GM12872 (cell line): ENCODE results near the gene PAM16.

ENCODE experiments used
- CTCF ChIP-seq: IDR thresholded peaks from 3 replicates; pipeline ENCODE4 v1.5.1; 2011; ENCODE audit warnings: low read depth, mild to moderate bottlenecking, low read length, moderate library complexity; ENCODE audit not compliant: insufficient read depth

PAM16 gene

GRCh38 chr16:4371357-4372000 is 20.4 kb upstream of the PAM16 start, which contains the start of gene VASN:
Gene VASN (plus strand): TSS chr16:4371848. CDS start chr16:4380878, 9,030 bp downstream.
- TF ChIP-seq CTCF, result no peak

GRCh38 chr16:4370570-4371356 is 19.6 kb upstream of the PAM16 start:
- TF ChIP-seq CTCF, result no peak

- no peak for TF ChIP-seq CTCF
Observed at GRCh38 chr16:4370151-4370550, 19.0 kb upstream of the PAM16 start.

GRCh38 chr16:4369007-4369733 is 18.0 kb upstream of the PAM16 start:
- TF ChIP-seq CTCF, result no peak

- TF ChIP-seq CTCF, result no peak
Observed at GRCh38 chr16:4367393-4367856, 16.3 kb upstream of the PAM16 start.

- no peak for TF ChIP-seq CTCF
Observed at GRCh38 chr16:4366016-4366415, 14.9 kb upstream of the PAM16 start.

GRCh38 chr16:4365615-4366014 is 14.5 kb upstream of the PAM16 start:
- no peak for TF ChIP-seq CTCF
